ENCODE measurements around the gene TBC1D22A. TPM values are rescaled to one million over a fixed set of nuclear protein-coding genes. Genes with fewer than 3 reads are reported as not detected.

Gene TBC1D22A
- total RNA-seq, 1 experiment from 2014 or later = 20.9 TPM

DNA sequence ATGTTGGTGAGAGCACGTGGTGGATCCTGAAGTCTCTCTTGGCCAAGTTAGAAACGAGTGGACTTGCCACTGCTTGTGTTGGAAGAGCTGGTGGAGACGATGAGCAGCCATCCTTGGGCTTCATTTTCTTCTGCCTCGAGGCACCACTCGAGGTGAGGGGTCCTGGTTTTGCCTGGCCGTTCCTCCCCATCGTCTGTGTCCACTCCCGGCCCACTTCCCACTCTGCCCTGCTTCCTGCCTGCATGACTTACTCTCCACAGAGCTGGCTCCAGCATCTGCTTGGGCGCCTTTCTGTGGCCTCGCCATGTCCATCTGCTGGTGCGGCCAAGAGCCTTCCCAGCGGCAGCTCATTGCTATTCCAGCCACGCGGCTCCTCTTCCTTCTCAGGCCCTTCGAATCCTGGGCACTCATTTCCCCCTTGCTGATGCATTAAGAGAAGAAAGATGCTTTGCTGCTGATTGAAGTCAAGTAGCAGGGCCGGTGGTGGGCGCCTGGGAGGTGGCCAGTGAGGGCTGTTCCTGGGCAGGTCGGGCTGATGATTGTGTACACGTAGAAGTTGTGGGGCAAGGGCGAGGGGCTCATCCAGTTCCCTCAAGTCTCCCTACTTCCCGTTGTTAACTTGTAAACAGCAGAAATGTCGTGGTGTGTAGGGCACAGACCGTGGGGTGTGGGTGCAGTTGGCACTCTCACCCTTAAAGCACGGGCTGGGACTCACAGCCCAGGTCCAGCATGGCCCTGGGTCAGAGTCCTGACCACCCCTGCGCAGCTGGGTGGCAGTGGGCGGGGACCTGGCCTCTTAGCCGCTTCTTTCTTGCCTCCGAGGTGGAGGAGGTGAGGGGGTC, 292.0 kb downstream of the TBC1D22A start (continued):
- TF ChIP-seq MAX (IDR thresholded peaks at IDR 0.05) (no peak), FOSL1 (IDR thresholded peaks at IDR 0.05; ENCODE audit: low read depth) (no peak), RAD21 (IDR thresholded peaks at IDR 0.05; ENCODE audit: low read depth) (no peak), ELF1 (IDR thresholded peaks at IDR 0.05; ENCODE audit: borderline replicate concordance, low read depth) (no peak), POLR2A (IDR thresholded peaks at IDR 0.05; ENCODE audit: borderline replicate concordance, extremely low read depth, insufficient read depth, insufficient read length) (no peak)

DNA sequence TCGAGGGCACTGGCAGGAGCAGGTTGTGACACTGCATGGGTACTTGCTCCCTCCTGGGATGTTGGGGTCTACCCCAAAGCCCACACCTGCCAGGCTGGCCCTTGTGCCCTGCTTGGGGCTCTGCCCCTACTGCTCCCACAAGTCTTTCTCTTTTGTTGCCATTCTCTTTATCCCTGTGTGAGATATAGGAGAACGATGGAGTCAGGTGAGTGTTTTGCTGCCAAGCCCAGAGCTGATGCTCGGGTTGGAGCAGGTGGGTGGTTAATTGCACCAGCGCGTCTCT, 292.6 kb downstream of the TBC1D22A start:
- BruUV-seq (replicated peaks) = no TSS peak

More for the DNA sequence above, 292.6 kb downstream of the TBC1D22A start:
- Histone ChIP-seq H2AFZ (ENCODE audit: low read depth, low read length, poor library complexity, severe bottlenecking) (no peak overlapping the region), H3K27me3 (ENCODE audit: insufficient read depth, low read length) (no peaks in the 10 kb centered on the region), H3K9ac (ENCODE audit: low read length) (no peak overlapping the region), H3K36me3 (ENCODE audit: control insufficient read depth in 1 of 2, insufficient read depth in 2 of 2, low read length in 2 of 2) (no peaks in the 10 kb centered on the region), H3K9me3 (ENCODE audit: control insufficient read depth in 1 of 2, insufficient read depth in 1 of 2, low read depth in 1 of 2, low read length in 2 of 2) (no peaks in the 10 kb centered on the region), H3K4me1 (ENCODE audit: control insufficient read depth in 1 of 2, insufficient read depth in 2 of 2, low read length in 2 of 2) (no peaks in the 10 kb centered on the region), H3K27ac (ENCODE audit: low read depth, low read length) (no peak overlapping the region), H4K20me1 (ENCODE audit: insufficient read depth) (no peaks in the 10 kb centered on the region), H3K4me2 (ENCODE audit: low read length) (no peak overlapping the region), H3K4me3 (replicated peaks in 1 of 2; ENCODE audit: low read depth in 1 of 2, low read length in 2 of 2) (no peak overlapping the region), H3K9me2 (ENCODE audit: insufficient read depth) (no peaks in the 10 kb centered on the region), H3K79me2 (ENCODE audit: insufficient read depth, low read length) (no peaks in the 10 kb centered on the region)
- TF ChIP-seq FOSL1 (IDR thresholded peaks at IDR 0.05; ENCODE audit: low read depth) (no peak), EZH2phosphoT487 (IDR thresholded peaks at IDR 0.05; ENCODE audit: borderline replicate concordance) (no peak), CEBPB (IDR thresholded peaks at IDR 0.05; ENCODE audit: low read depth) (no peak), SIN3A (IDR thresholded peaks at IDR 0.05; ENCODE audit: low read depth) (no peak), REST (IDR thresholded peaks at IDR 0.05; ENCODE audit: low read depth) (no peak), TCF7L2 (IDR thresholded peaks at IDR 0.05; ENCODE audit: borderline replicate concordance, extremely low read depth, insufficient read depth, insufficient read length) (no peak)
- TF ChIP-seq, protein P1, sequence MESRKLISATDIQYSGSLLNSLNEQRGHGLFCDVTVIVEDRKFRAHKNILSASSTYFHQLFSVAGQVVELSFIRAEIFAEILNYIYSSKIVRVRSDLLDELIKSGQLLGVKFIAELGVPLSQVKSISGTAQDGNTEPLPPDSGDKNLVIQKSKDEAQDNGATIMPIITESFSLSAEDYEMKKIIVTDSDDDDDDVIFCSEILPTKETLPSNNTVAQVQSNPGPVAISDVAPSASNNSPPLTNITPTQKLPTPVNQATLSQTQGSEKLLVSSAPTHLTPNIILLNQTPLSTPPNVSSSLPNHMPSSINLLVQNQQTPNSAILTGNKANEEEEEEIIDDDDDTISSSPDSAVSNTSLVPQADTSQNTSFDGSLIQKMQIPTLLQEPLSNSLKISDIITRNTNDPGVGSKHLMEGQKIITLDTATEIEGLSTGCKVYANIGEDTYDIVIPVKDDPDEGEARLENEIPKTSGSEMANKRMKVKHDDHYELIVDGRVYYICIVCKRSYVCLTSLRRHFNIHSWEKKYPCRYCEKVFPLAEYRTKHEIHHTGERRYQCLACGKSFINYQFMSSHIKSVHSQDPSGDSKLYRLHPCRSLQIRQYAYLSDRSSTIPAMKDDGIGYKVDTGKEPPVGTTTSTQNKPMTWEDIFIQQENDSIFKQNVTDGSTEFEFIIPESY (IDR thresholded peaks at IDR 0.05; ENCODE audit: extremely low read depth, insufficient replicate concordance, low read length) = no peak
- DNase-seq (ENCODE audit: low read depth, low spot score) (no peak), ATAC-seq (no peak)
- RAD21 ChIA-PET (ENCODE audit: low non-redundant PET in 1 of 2, low total read pairs in 2 of 2, uncharacterized antibody in 2 of 2, unreplicated experiment in 2 of 2) = no interaction called here
- CTCF ChIA-PET = no interaction called here
- intact Hi-C loops (cut with micrococcal nuclease) = no loop called here
- POLR2A ChIA-PET = no interaction called here
